NCI-H510A treated with DMSO at 0.1 percent for 48 hours (cell line): Measurements from ENCODE around the gene IL22RA1.

Experiments
- DNase-seq: peaks from one replicate; lab custom pipeline; 2025; lab: John Stamatoyannopoulos, UW

IL22RA1 gene

GRCh38 chr1:24138476-24139221, 4.3 kb downstream of the IL22RA1 start:
- no peak for DNase-seq

- DNase-seq: no peak
Measured at GRCh38 chr1:24136956-24137539, 5.9 kb downstream of the IL22RA1 start.

GRCh38 chr1:24134376-24134775, 8.6 kb downstream of the IL22RA1 start:
- DNase-seq: no peak

GRCh38 chr1:24133819-24134218, 9.1 kb downstream of the IL22RA1 start:
- DNase-seq: no peak

- DNase-seq: no peak
Measured at GRCh38 chr1:24130385-24130784, 12.6 kb downstream of the IL22RA1 start.

- no peak for DNase-seq
Measured at GRCh38 chr1:24127801-24128363, 15.1 kb downstream of the IL22RA1 start.

GRCh38 chr1:24127134-24127800, 15.7 kb downstream of the IL22RA1 start:
- no peak for DNase-seq

- DNase-seq: no peak
Measured at GRCh38 chr1:24126672-24127023, 16.3 kb downstream of the IL22RA1 start.

- DNase-seq: no peak
Measured at GRCh38 chr1:24126018-24126671, 16.8 kb downstream of the IL22RA1 start.

GRCh38 chr1:24125456-24125855, 17.5 kb downstream of the IL22RA1 start:
- DNase-seq: no peak

GRCh38 chr1:24124980-24125379, 18.0 kb downstream of the IL22RA1 start:
- no peak for DNase-seq

GRCh38 chr1:24123611-24124010, 19.3 kb downstream of the IL22RA1 start:
- DNase-seq: no peak

- DNase-seq: no peak
Measured at GRCh38 chr1:24122776-24123175, 20.2 kb downstream of the IL22RA1 start.

- DNase-seq: no peak
Measured at GRCh38 chr1:24121406-24121805, 21.5 kb downstream of the IL22RA1 start.

- no peak for DNase-seq
Measured at GRCh38 chr1:24120965-24121364, 22.0 kb downstream of the IL22RA1 start.

- no peak for DNase-seq
Measured at GRCh38 chr1:24119859-24120756, 22.8 kb downstream of the IL22RA1 start.

- DNase-seq: no peak
Measured at GRCh38 chr1:24119489-24119858, 23.5 kb downstream of the IL22RA1 start.

- DNase-seq: no peak
Measured at GRCh38 chr1:24118410-24119242, 24.3 kb downstream of the IL22RA1 start.

GRCh38 chr1:24117722-24118409, 25.1 kb downstream of the IL22RA1 start:
- no peak for DNase-seq

GRCh38 chr1:24117132-24117531, 25.8 kb downstream of the IL22RA1 start:
- no peak for DNase-seq
